ENCODE data around the gene GTSE1.

- TF ChIP-seq POLR2AphosphoS5 (IDR thresholded peaks at IDR 0.05; ENCODE audit: low read depth, low read length) (no peak), REST (IDR thresholded peaks at IDR 0.05; ENCODE audit: insufficient read depth in 1 of 2, low read depth in 2 of 2, low read length in 2 of 2) (no peak), SIN3A (IDR thresholded peaks at IDR 0.05; ENCODE audit: borderline replicate concordance, insufficient read depth, low read length) (no peak)
Measured at GRCh38 chr22:46362203-46362933, 65.7 kb downstream of the GTSE1 start.
